Suppressor macrophage treated with lipopolysaccharide for 4 hours (primary cell): Measurements from ENCODE around the gene SAV1.

Experiments
- DNase-seq: peaks from one replicate; pipeline ENCODE4 v3.0.0-alpha.2; 2020

The SAV1 gene

GRCh38 chr14:50605766-50606165 is 62.3 kb downstream of the SAV1 start:
- DNase-seq, result no peak

DNA sequence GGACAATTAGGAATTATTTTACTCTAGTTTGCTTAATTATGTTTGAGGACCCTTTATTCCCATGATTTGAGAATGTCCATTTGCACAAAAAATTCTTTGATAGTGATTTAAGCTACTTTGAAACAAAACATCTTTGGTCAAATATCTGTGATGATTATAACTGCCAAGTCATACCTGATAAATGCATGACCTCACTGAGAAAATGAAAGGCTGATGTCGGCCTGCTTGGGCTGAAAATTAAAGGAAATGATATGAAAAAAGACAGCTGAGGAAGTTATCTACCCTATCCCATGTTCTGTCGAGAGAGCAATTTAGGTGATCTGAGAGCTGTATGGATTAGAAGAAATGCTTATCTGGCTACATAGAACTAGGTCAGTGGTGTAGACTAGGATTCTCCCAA is 64.5 kb downstream of the SAV1 start:
- no peak for DNase-seq

DNA sequence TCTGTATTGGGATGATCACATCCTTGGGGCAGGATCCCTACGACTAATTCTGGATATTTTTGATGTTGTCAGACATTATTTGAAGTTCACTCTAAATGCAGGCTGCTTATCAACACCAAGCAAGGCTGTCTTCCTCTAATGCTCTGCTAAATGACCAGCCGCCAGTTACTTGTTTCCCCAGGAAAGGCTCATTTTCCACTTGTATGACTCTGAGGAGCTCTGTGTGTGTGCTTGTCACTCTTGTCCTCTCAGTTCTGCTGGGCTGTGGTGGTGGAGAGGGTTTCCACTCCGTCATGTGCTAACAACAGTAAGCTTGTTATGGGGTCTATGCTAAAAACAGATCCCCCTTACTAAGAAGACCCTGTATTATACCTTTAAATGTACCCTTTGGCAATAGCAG is 66.1 kb downstream of the SAV1 start:
- DNase-seq, result no peak

- no peak for DNase-seq
Observed at GRCh38 chr14:50601394-50601793, 66.7 kb downstream of the SAV1 start.

GRCh38 chr14:50600849-50601248 is 67.3 kb downstream of the SAV1 start:
- DNase-seq, result no peak

DNA sequence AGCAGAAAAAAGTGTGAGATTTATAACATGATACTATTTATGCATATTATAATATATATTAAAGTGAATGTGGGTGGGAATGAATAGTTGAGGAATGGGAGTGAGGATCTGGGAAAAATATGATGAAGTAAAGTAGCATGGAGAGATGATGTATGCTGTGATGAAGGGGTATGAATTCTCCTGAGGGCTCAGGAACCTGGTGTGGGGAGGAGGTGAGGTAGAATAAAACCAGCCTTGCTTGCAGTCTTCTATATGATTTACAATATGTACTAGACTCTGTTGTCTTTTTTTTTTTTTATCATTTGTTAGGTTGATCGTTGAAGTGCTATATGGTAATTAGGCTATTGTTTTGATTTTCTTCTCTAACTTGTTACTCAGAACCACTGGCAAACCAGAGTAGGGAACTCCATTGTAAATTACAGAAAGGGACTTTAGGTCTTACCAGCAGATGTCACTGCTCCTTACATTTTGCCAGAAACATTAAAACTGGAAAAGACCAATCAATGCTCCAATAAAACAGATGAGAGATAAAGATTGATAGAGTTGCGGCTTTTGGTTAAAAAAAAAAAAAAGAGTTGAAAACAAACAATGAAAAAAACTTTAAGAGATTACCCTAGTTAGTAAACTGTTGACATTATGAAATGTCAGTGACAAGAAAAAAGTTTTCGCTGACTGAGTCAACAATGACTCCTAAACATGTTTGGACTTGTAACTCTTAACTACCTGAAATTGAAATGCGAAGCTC is 68.2 kb downstream of the SAV1 start:
- peak; percentile 27 for DNase-seq

DNA sequence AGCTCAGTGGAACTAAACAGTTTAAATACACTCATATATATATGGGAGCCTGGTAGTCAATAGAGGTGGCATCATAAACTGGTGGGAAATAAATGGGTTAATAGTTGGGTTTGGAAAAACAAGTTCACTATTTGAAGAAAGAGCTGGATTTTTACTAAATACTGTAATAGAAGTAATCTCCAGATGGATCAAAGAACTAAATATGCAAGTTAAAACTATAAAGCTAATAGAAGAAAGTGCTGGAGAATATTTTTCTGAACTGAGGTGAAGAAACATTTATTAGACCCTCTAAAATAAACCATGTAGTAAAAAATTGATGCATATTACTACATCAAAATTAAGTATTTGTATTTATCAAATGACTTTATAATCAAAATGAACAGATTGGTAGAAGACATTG is 69.3 kb downstream of the SAV1 start:
- DNase-seq, result no peak

DNA sequence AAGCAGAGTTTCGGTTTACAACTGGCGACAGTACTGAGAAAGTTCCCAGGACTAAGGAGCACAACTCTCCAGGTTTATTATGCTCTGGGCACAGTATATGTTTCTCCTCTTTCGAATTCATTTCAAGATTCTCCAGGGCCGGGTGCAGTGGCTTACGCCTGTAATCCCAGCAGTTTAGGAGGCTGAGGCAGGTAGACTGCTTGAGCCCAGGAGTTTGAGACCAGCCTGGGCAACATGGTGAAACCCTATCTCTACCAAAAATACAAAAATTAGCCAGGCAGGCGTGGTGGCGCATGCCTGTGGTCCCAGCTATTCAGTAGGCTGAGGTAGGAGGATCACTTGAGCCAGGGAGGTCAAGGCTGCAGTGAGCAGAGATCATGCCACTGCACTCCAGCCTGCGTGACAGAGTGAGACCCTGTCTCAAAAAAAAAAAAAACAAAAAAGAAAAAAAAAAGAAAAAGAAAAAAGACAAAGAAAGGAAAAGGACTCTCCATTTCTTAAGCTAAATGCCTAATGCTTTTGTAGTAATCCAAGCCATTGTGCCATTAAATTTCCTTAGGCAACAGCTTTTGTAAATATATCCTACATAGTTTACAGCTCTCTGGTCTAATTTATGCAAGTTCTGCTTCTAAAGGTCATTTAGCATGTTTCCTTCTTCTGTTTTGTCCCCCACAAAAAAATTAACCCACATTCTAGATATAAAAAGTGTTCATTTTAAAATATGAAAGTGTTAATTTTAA is 73.4 kb downstream of the SAV1 start:
- DNase-seq, result no peak

DNA sequence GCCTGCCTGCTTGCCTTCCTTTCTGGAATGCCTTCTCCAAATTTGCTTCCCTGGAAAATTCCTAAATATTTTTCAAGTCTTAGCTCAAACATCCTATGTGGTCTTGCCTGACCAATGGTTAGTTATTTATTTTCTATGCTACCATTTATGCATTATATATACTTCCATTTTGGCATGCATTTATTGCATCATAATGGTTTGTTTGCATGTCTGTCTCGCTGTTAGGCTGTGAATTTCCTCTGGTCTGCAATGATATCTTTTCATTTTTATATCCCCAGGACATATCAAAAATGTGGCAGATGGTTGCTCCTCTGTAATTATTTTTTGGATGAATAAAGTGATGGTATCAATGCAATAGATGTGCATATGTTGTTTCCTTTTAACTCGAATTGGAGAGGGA is 77.6 kb downstream of the SAV1 start:
- DNase-seq, result no peak
